SW480 (cell line): ENCODE data around the gene ENTR1.

Experiments used
- DNase-seq: peaks from one replicate; pipeline ENCODE4 v3.0.0-alpha.2; 2016; ENCODE audit warnings: low spot score

ENTR1 gene

DNA sequence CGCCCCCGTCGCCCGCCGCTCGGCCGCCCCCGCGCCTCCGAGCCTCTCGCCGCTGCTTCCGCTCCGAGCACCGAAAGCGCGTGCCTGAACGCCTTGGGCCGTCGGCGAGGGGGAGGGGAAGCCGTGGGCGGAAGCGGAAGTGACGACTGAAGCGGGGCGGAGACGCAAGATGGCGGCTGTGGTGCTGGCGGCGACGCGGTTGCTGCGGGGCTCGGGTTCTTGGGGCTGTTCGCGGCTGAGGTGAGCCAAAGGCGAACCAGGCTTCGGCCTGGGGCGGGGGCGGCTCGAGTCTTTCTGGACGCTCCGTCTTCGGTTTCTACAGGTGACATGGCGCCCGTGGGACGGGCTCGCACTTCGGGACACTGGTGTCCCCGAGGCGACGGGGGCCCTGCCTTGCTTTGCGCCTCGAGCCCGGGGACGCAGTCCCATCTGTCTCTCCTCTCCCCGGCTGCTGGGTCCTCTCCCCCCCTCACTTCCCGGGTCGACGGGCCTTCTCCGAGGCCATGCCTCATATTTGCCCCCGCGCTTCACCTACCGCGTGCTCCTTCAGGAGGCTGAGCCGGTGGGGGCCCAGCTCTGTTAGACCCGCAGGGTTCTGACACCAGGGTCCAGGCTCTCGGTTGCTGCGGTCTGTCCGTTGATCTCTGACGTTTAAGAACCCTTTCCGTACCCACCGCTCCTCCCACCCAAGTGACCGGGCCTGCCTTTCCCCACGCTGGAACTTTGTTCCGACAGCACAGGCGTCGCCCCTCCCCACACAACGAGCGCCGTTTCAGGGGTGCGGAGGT, at the start of gene ENTR1, which contains the start of gene PMPCA:
ENTR1 (minus strand) TSS at position 115 of the 788 bp plus-strand sequence. CDS start 217 bp downstream, outside the sequence.
PMPCA (plus strand) TSS at position 159 of the 788 bp plus-strand sequence; CDS start at position 170, 11 bp downstream.
- DNase-seq = peak; percentile 86

- no peak for DNase-seq
Observed at GRCh38 chr9:136459425-136459824, 49.0 kb upstream of the ENTR1 start.

DNA sequence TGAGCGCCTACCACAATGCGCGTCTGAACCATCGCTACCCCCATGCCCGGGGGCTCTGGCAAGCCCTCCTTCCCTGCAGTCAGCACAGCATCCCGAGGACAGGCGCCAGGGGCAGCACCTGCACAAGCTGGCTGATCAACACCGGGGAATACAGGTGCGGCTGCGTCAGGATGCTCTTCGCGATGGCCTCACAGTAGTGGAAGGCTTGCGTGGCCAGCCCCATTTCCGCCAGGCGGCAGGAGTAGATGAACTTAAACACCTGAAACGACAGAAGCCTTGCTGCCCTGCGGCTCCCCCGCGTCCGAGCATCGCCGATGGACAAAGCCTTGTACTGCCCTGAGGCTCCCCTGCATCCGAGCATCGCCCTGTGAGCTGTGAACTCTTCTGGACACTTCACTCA, 46.9 kb upstream of the ENTR1 start:
- no peak for DNase-seq

DNA sequence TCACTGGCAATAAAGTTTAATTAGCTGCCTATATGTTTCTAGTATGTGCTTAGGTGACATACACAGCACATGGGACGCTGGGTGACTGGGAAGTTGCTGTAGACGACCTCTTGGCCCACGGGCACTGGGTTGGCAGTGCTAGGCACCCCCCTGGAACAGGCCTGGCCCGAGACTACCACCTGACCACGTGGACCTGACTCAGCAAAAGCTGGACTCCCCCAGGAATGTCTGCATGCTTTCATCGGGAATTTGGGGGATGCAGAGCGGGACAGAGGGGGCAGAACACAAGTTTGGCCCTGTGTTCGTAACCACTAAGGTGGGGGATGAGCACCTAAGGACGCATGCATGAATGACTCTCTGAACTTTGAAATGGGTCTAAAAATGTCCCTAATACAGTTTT, 45.8 kb upstream of the ENTR1 start:
- no peak for DNase-seq

DNA sequence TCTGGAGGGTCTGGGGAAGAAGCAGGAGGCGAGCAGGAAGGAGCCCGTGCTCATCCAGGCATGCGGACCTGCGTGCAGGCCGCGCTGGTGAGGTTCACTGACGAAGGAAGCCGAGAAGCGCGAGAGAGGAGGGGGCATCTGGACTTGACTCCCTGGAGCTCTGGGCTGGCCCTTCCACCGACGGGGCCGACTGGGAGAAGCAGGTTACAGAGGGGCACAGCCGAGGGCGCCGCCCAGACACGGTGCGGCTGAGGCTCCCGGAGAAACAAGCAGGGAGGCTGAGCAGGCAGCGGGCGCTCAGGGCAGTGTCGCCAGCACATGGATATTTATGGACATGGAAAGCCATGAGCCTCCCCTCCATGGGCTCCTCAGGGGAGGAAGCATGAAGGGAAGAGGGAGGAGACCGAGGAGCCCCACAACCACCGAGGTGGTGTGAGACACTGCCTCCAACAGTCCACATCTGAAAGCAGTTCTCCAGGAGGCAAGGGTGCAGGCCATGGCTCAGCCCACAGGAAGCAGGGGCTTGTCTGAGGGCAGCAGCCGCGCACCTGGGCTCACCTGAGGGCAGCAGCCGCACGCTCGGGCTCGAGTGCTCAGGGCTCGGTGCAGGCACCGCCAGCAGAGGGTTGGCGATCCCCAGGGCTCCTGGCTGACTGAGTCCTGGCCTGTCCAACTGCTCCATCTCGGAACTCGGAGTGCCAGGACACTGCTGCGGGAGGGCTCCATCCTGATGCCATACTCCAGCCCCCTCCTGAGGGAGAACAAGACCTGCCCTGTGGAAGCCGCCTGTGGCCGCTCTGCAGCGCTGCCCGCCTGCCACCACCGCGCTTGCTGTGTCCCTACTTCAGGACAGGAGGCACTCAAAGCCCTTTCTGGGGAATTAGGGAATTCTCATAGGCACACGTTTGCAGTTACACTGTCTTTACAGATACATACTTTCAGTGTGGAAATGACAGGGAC, 44.9 kb upstream of the ENTR1 start:
- DNase-seq = no peak

DNA sequence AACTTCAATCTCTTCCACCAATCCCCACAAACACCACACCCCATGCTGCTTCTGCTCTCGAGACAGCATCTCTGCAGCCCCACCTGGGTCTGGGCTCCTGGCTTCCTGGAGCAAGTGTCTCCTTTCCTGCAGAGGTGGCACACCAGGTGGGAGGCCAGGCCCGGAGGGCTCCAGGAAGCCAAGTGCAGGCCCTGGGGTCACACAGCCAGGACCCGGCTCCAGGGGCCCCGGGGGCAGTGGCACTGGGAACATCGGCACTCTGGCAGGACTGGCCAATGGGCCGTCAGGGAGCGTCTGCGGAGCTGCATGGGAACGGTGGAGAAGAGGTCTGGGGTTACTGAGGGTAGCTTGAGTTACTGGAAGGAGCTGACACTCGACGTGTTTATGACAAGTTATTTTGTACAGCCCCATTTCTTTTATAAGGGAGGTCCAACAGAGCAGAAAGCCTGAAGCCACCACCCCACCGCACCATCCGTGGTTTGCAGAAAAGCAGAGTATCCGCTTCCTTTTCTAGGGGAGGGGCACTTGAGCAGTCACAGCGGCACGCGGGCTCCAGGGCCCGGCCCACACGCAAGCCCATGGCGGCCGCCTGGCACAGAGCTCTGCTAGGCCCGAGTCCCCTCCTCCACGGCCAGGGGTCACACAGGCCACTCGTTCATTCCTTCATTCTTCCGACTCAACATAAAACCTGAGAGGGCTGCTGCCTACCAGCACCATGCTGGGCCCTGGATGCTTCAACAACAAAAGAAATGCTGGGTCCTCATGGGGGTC, 43.8 kb upstream of the ENTR1 start:
- no peak for DNase-seq

GRCh38 chr9:136453326-136453725, 42.9 kb upstream of the ENTR1 start:
- no peak for DNase-seq

DNA sequence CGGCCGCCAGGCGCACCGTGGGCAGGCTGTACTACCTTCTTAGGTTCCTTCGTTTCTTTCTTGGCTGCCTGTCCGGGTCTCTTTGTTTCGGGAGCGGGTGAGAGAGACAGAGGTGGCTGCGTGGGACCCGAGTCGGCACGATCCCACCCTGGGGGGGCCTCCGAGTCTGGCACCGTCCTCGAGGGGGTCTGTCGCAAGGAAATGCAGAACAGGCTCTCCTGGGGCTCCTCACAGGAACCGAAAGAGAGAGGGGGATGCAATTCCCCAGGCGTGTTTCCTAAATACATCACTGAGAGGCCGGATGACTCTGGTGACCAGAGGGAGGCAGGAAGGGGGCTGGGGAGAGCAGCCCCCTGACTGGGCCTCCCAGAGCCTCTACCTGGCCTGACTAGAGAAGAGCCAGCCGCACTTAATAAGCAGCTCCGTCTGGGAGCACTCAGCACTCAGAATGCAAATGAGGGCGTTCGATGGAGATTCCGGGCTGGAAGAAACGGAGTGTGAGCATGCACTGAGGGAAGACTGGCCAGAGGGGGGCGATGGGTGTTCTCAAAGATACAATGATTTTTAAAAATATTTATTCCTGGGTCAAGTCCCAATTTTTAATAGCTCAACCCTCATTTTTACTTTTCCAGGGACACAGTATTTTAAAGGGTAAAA, 40.9 kb upstream of the ENTR1 start:
- no peak for DNase-seq

DNA sequence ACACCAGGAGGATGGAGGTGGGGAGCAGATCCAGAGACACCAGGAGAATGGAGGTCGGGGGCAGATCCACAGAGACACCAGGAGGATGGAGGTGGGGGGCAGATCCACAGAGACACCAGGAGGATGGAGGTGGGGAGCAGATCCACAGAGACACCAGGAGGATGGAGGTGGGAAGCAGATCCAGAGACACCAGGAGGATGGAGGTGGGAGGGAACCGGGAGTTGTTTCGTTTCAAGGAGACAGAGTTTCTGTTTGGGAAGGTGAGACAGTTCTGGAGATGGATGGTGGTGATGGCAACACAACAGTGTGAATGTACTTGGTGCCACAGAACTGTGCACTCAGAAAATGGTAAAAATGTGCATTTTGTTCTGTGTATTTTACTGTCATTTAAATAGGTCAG, 38.2 kb upstream of the ENTR1 start:
- no peak for DNase-seq

GRCh38 chr9:136447173-136447778, 36.9 kb upstream of the ENTR1 start:
- no peak for DNase-seq

- DNase-seq = no peak
Observed at GRCh38 chr9:136445799-136446198, 35.4 kb upstream of the ENTR1 start.

GRCh38 chr9:136444102-136444501, 33.7 kb upstream of the ENTR1 start:
- DNase-seq = no peak

- no peak for DNase-seq
Observed at GRCh38 chr9:136443687-136444086, 33.3 kb upstream of the ENTR1 start.

- no peak for DNase-seq
Observed at GRCh38 chr9:136443087-136443486, 32.7 kb upstream of the ENTR1 start.

- no peak for DNase-seq
Observed at GRCh38 chr9:136442265-136442664, 31.9 kb upstream of the ENTR1 start.

DNA sequence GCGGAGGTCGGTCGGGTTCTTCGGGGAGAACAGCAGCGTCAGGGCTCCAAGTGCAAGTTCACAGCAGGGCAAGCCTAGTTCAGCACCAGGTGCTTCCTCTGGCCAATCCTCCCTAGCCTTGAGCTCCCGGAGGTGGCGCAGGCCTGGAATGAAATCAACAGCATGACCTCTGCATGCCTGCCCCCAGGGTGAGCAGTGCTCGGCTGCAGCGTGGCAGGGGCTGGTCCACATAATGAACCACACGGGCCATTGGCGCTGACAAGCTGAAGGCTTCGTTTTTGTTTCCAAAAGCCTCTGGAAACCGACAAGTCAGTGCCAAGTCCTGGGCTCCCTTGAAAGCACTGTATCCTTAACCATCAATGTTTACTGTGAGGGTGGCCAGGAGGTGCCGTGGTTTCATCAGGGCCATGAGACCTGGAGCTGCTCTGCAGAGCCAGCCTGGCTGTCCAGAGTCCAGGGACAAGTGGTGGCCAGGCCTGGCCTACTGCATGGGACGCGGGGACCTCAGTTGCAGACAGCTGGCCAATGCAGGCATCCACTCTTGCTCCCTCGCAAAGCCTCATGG, 31.3 kb upstream of the ENTR1 start:
- no peak for DNase-seq

- no peak for DNase-seq
Observed at GRCh38 chr9:136441191-136441680, 30.8 kb upstream of the ENTR1 start.

- DNase-seq = peak; percentile 55
Observed at GRCh38 chr9:136439481-136440408, 29.3 kb upstream of the ENTR1 start, which contains the start of gene INPP5E. INPP5E (minus strand) TSS chr9:136439845; CDS start chr9:136439419, 426 bp downstream.
